GM19025 (cell line): ENCODE measurements around the gene TDRD1.

Experiments used
- ATAC-seq: cut with Tn5 transposase; IDR thresholded peaks from one replicate; pipeline ENCODE4 v1.9.1; 2021; ENCODE audit warnings: mild to moderate bottlenecking, low read depth, moderate library complexity; ENCODE audit not compliant: unreplicated experiment

The TDRD1 gene

GRCh38 chr10:114232561-114233176 is 53.5 kb downstream of the TDRD1 start:
- ATAC-seq = no peak

GRCh38 chr10:114233482-114233881 is 54.3 kb downstream of the TDRD1 start:
- no peak for ATAC-seq

- ATAC-seq = no peak
Observed at GRCh38 chr10:114234132-114234531, 55.0 kb downstream of the TDRD1 start.

GRCh38 chr10:114239117-114239993 is 60.2 kb downstream of the TDRD1 start, which contains the start of gene VWA2:
TSS of gene VWA2 (plus strand) at chr10:114239254. CDS start at chr10:114248714, 9,460 bp downstream.
- ATAC-seq = no peak

- no peak for ATAC-seq
Observed at GRCh38 chr10:114239994-114240345, 60.8 kb downstream of the TDRD1 start.

- ATAC-seq = no peak
Observed at GRCh38 chr10:114242235-114242634, 63.1 kb downstream of the TDRD1 start.

GRCh38 chr10:114243661-114244060 is 64.5 kb downstream of the TDRD1 start:
- ATAC-seq = no peak

GRCh38 chr10:114244126-114244525 is 65.0 kb downstream of the TDRD1 start:
- ATAC-seq = no peak

- no peak for ATAC-seq
Observed at GRCh38 chr10:114245121-114245791, 66.1 kb downstream of the TDRD1 start.

- ATAC-seq = no peak
Observed at GRCh38 chr10:114246679-114247305, 67.6 kb downstream of the TDRD1 start.

GRCh38 chr10:114250236-114250635 is 71.1 kb downstream of the TDRD1 start:
- ATAC-seq = no peak

GRCh38 chr10:114250716-114251115 is 71.6 kb downstream of the TDRD1 start:
- ATAC-seq = no peak

GRCh38 chr10:114252092-114252491 is 72.9 kb downstream of the TDRD1 start:
- ATAC-seq = no peak

GRCh38 chr10:114252883-114253282 is 73.7 kb downstream of the TDRD1 start:
- no peak for ATAC-seq

GRCh38 chr10:114255227-114255626 is 76.1 kb downstream of the TDRD1 start:
- ATAC-seq = no peak

- no peak for ATAC-seq
Observed at GRCh38 chr10:114256008-114256765, 77.0 kb downstream of the TDRD1 start.

GRCh38 chr10:114256822-114257221 is 77.7 kb downstream of the TDRD1 start:
- ATAC-seq = no peak

- ATAC-seq = no peak
Observed at GRCh38 chr10:114257498-114257897, 78.3 kb downstream of the TDRD1 start.

GRCh38 chr10:114258274-114258840 is 79.2 kb downstream of the TDRD1 start:
- no peak for ATAC-seq

GRCh38 chr10:114259824-114260223 is 80.7 kb downstream of the TDRD1 start:
- no peak for ATAC-seq
